Small intestine (tissue), 7 donors: Measurements from ENCODE around the gene EML1. TPM values are rescaled to one million over a fixed set of nuclear protein-coding genes. Genes with fewer than 3 reads are reported as not detected.

Source experiments
- DNase-seq, 2 donors: peaks; one replicate each; pipeline versions ENCODE4 v3.0.0 to v3.0.0-alpha.2; 2013
- FAIRE-seq: peaks from 2 replicates; lab custom pipeline; 2012; peaks lifted over from hg19 to GRCh38; lab: Jason Lieb, UNC
- H3K27ac ChIP-seq, 3 donors: one replicate each; pipeline ENCODE4 v1.5.1; 2013; ENCODE audit warnings: low read length in 2 of 3, mild to moderate bottlenecking in 2 of 3, control low read depth in 1 of 3, inconsistent platforms in 1 of 3, low read depth in 1 of 3, moderate library complexity in 1 of 3
- H3K27me3 ChIP-seq, 3 donors: one replicate each; pipeline ENCODE4 v1.6.1; 2013; ENCODE audit warnings: low read length in 3 of 3, inconsistent platforms in 1 of 3; ENCODE audit not compliant: control insufficient read depth in 3 of 3, insufficient read depth in 3 of 3
- H3K36me3 ChIP-seq, 3 donors: one replicate each; pipeline ENCODE4 v1.6.1; 2013; ENCODE audit warnings: low read length in 3 of 3, inconsistent platforms in 1 of 3, low read depth in 1 of 3, mild to moderate bottlenecking in 1 of 3, moderate library complexity in 1 of 3; ENCODE audit not compliant: control insufficient read depth in 3 of 3, insufficient read depth in 2 of 3
- H3K4me1 ChIP-seq, 3 donors: one replicate each; pipeline ENCODE4 v1.6.1; 2013; ENCODE audit warnings: low read length in 2 of 3, inconsistent platforms in 1 of 3, low read depth in 1 of 3, mild to moderate bottlenecking in 1 of 3, moderate library complexity in 1 of 3; ENCODE audit not compliant: control insufficient read depth in 3 of 3, insufficient read depth in 2 of 3
- H3K4me3 ChIP-seq, 3 donors: one replicate each; pipeline ENCODE4 v1.5.1; 2013; ENCODE audit warnings: low read length in 3 of 3, control low read depth in 1 of 3, inconsistent platforms in 1 of 3, low read depth in 1 of 3, mild to moderate bottlenecking in 1 of 3, moderate library complexity in 1 of 3
- H3K9me3 ChIP-seq, 2 donors: one replicate each; pipeline ENCODE4 v1.6.1; 2013; ENCODE audit warnings: low read depth in 1 of 2, low read length in 1 of 2; ENCODE audit not compliant: control insufficient read depth in 2 of 2, insufficient read depth in 1 of 2
- WGBS, 3 donors: extraction: QIAGEN DNeasy Blood & Tissue Kit; methylation state at CpG; one replicate each; pipeline ENCODE4 v1.1.7; 2013; 5-methylcytosine and 5-hydroxymethylcytosine counted together
- polyA plus RNA-seq, 4 donors: library from polyadenylated mRNA; stranded (reverse) in 3 of 4; unstranded in 1 of 4; fragments of 200-250 nt in 3 of 4; fragments of 120-200 nt in 1 of 4; gene quantifications; one replicate each; pipeline versions ENCODE4 v1.2.1 to v1.2.3, GENCODE V29; 2013
- donor health status: healthy with polysubstance abuse.
- donor health status: control.
- donor health status: control.
- donor health status: Bipolar disorder and iron deficiency.
- donor health status: healthy.

The EML1 gene
- polyA plus RNA-seq, 4 donors = 0.22 to 20.7 (median 5.8) TPM

GRCh38 chr14:99790978-99791376, 2.2 kb upstream of the EML1 start:
- Histone ChIP-seq H3K36me3 (no peaks in the 10 kb centered on the region), H3K27me3 (peaks cover 0 to 5% (median 0%) of the 10 kb centered on the region in 3 donors), H3K27ac (peak overlapping the region in 1 of 3 donors; percentile 55), H3K4me3 (no peak overlapping the region), H3K4me1 (peaks cover 0 to 36% (median 0%) of the 10 kb centered on the region in 3 donors), H3K9me3 (no peaks in the 10 kb centered on the region)
- WGBS, 3 donors = 35 to 66% (median 49%) methylated on average over 6 of the region's 6 CpGs
- FAIRE-seq (no peak), DNase-seq (no peak)

GRCh38 chr14:99791476-99792209, 1.6 kb upstream of the EML1 start:
- FAIRE-seq (no peak), DNase-seq (no peak)
- Histone ChIP-seq H3K27me3 (peaks cover 0 to 5% (median 0%) of the 10 kb centered on the region in 3 donors), H3K9me3 (no peaks in the 10 kb centered on the region), H3K4me3 (no peak overlapping the region), H3K36me3 (no peaks in the 10 kb centered on the region), H3K4me1 (peaks cover 0 to 37% (median 0%) of the 10 kb centered on the region in 3 donors), H3K27ac (peak overlapping the region in 2 of 3 donors; percentile 2 to 55)
- WGBS, 3 donors = 70 to 85% (median 85%) methylated on average over 13 of the region's 13 CpGs

GRCh38 chr14:99792210-99792535, 1.0 kb upstream of the EML1 start:
- Histone ChIP-seq H3K36me3 (no peaks in the 10 kb centered on the region), H3K9me3 (no peaks in the 10 kb centered on the region), H3K27ac (peak overlapping the region in 1 of 3 donors; percentile 55), H3K27me3 (peaks cover 0 to 5% (median 0%) of the 10 kb centered on the region in 3 donors), H3K4me3 (no peak overlapping the region), H3K4me1 (peaks cover 0 to 42% (median 0%) of the 10 kb centered on the region in 3 donors)
- 70 to 75% (median 74%) methylated on average over 6 of the region's 6 CpGs for WGBS, 3 donors
- FAIRE-seq = no peak
- no peak for DNase-seq

- Histone ChIP-seq H3K27me3 (peaks cover 0 to 5% (median 0%) of the 10 kb centered on the region in 3 donors), H3K4me3 (peak overlapping the region in 2 of 3 donors; percentile 35 to 67), H3K36me3 (no peaks in the 10 kb centered on the region), H3K9me3 (peaks cover 0 to under 1% of the 10 kb centered on the region in 2 donors), H3K4me1 (peaks cover 0 to 44% (median 0%) of the 10 kb centered on the region in 3 donors), H3K27ac (peak overlapping the region in 2 of 3 donors; percentile 38 to 79)
- DNase-seq (no peak), FAIRE-seq (no peak)
- 14 to 34% (median 32%) methylated on average over 34 to 65 of the region's 65 CpGs for WGBS, 3 donors
Measured at GRCh38 chr14:99792551-99793212, 531 bp upstream of the EML1 start.

GRCh38 chr14:99794151-99794780, 1.1 kb downstream of the EML1 start:
- no peak for DNase-seq

GRCh38 chr14:99795046-99795445, 1.8 kb downstream of the EML1 start:
- 79 to 85% (median 80%) methylated on average over 4 of the region's 4 CpGs for WGBS, 3 donors
- Histone ChIP-seq H3K36me3 (no peaks in the 10 kb centered on the region), H3K27me3 (peaks cover 0 to 5% (median 0%) of the 10 kb centered on the region in 3 donors), H3K4me1 (peaks cover 0 to 43% (median 0%) of the 10 kb centered on the region in 3 donors), H3K9me3 (peaks cover 0 to 3% of the 10 kb centered on the region in 2 donors), H3K4me3 (no peak overlapping the region), H3K27ac (no peak overlapping the region)
- FAIRE-seq (no peak), DNase-seq (no peak)

More at GRCh38 chr14:99794151-99794780, 1.1 kb downstream of the EML1 start:
- no peak overlapping the region for H3K27ac ChIP-seq
- WGBS, 3 donors = 56 to 61% (median 60%) methylated on average over 4 of the region's 4 CpGs
- peak overlapping the region in 1 of 3 donors; percentile 43 for H3K4me3 ChIP-seq
- FAIRE-seq = no peak
- peaks cover 0 to 3% of the 10 kb centered on the region in 2 donors for H3K9me3 ChIP-seq
- H3K27me3 ChIP-seq = peaks cover 0 to 5% (median 0%) of the 10 kb centered on the region in 3 donors
- peaks cover 0 to 46% (median 0%) of the 10 kb centered on the region in 3 donors for H3K4me1 ChIP-seq
- no peaks in the 10 kb centered on the region for H3K36me3 ChIP-seq

GRCh38 chr14:99797231-99797630, 4.0 kb downstream of the EML1 start:
- peaks cover 0 to 3% of the 10 kb centered on the region in 2 donors for H3K9me3 ChIP-seq
- H3K27ac ChIP-seq = peak overlapping the region in 1 of 3 donors; percentile 69
- no peak for DNase-seq
- no peak overlapping the region for H3K4me3 ChIP-seq
- no peak for FAIRE-seq
- peaks cover 0 to 5% (median 2%) of the 10 kb centered on the region in 3 donors for H3K27me3 ChIP-seq
- peaks cover 0 to 32% (median 0%) of the 10 kb centered on the region in 3 donors for H3K4me1 ChIP-seq
- no peaks in the 10 kb centered on the region for H3K36me3 ChIP-seq

- no peak for DNase-seq
- Histone ChIP-seq H3K9me3 (peaks cover 0 to 3% of the 10 kb centered on the region in 2 donors), H3K4me1 (peaks cover 0 to 24% (median 0%) of the 10 kb centered on the region in 3 donors), H3K4me3 (no peak overlapping the region), H3K27ac (no peak overlapping the region), H3K36me3 (peaks cover 0 to 3% (median 0%) of the 10 kb centered on the region in 3 donors), H3K27me3 (peaks cover 0 to 2% (median 2%) of the 10 kb centered on the region in 3 donors)
- FAIRE-seq = no peak
- 66 to 82% (median 77%) methylated on average over 5 of the region's 5 CpGs for WGBS, 3 donors
Measured at GRCh38 chr14:99800781-99801180, 7.6 kb downstream of the EML1 start.
